Measurements from ENCODE around the gene SRSF6. TPM values are rescaled to one million over a fixed set of nuclear protein-coding genes. Genes with fewer than 3 reads are reported as not detected.

The SRSF6 gene
- total RNA-seq, 1 experiment from 2014 or later = 159 TPM

DNA sequence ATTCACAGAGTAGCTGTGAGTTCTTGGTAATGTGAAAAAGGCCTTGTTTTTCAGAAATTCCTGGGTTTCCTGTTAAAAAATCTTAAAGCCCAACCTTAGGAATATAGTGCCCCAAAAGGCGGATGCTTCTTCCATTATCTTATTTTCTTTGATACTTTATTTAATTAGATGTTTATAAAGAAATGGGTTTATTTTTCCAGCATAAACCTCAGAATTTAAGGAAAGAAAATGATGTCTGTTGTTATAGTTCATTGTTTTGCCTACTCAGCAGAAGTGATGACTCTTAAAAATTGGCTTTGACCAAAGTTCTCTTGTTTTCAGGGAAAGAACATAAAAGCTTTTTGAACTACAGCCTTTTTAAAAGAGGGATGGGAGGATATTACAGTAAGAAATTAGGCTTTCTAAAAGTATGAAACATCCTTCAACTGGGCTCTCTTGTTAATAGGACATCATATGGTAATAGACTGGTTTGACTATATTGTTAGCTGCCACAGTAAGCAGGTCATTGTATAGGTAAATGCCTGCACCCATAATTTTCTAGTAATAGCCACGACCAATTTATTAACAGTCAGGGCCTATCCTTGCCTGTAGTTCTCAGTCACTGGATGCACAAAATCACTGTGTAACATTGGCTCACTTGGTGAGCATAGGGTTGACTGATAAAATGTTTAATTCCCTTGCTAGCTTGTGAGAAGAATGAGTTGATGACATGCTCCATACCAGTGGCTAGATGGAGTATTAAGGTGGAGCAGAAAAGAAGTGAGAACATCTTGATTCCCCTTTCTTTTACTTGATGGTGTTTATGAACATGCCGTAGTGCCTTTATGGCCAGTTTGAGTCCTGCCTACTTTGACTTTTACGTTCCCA, 5.2 kb downstream of the SRSF6 start:
- H3K27me3 ChIP-seq (ENCODE audit: control insufficient read depth, insufficient read depth, low read length) = no peaks in the 10 kb centered on the region
- no peak for DNase-seq (ENCODE audit: low read depth, low spot score)
- BruUV-seq (replicated peaks) = no TSS peak
- H3K4me1 ChIP-seq (ENCODE audit: control insufficient read depth, insufficient read depth, low read length) = peaks cover 9% of the 10 kb centered on the region; the same call in 1 of the 2 replicates
- TF ChIP-seq SIN3A (IDR thresholded peaks at IDR 0.05; ENCODE audit: borderline replicate concordance, insufficient read depth, low read depth, low read length) (no peak), TCF7L2 (IDR thresholded peaks at IDR 0.05; ENCODE audit: low read depth, low read length) (no peak), POLR2AphosphoS5 (IDR thresholded peaks at IDR 0.05; ENCODE audit: low read depth, low read length) (no peak)
- TF ChIP-seq, protein P1, sequence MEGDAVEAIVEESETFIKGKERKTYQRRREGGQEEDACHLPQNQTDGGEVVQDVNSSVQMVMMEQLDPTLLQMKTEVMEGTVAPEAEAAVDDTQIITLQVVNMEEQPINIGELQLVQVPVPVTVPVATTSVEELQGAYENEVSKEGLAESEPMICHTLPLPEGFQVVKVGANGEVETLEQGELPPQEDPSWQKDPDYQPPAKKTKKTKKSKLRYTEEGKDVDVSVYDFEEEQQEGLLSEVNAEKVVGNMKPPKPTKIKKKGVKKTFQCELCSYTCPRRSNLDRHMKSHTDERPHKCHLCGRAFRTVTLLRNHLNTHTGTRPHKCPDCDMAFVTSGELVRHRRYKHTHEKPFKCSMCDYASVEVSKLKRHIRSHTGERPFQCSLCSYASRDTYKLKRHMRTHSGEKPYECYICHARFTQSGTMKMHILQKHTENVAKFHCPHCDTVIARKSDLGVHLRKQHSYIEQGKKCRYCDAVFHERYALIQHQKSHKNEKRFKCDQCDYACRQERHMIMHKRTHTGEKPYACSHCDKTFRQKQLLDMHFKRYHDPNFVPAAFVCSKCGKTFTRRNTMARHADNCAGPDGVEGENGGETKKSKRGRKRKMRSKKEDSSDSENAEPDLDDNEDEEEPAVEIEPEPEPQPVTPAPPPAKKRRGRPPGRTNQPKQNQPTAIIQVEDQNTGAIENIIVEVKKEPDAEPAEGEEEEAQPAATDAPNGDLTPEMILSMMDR (IDR thresholded peaks at IDR 0.05) = no peak
- TF ChIP-seq, protein P2, sequence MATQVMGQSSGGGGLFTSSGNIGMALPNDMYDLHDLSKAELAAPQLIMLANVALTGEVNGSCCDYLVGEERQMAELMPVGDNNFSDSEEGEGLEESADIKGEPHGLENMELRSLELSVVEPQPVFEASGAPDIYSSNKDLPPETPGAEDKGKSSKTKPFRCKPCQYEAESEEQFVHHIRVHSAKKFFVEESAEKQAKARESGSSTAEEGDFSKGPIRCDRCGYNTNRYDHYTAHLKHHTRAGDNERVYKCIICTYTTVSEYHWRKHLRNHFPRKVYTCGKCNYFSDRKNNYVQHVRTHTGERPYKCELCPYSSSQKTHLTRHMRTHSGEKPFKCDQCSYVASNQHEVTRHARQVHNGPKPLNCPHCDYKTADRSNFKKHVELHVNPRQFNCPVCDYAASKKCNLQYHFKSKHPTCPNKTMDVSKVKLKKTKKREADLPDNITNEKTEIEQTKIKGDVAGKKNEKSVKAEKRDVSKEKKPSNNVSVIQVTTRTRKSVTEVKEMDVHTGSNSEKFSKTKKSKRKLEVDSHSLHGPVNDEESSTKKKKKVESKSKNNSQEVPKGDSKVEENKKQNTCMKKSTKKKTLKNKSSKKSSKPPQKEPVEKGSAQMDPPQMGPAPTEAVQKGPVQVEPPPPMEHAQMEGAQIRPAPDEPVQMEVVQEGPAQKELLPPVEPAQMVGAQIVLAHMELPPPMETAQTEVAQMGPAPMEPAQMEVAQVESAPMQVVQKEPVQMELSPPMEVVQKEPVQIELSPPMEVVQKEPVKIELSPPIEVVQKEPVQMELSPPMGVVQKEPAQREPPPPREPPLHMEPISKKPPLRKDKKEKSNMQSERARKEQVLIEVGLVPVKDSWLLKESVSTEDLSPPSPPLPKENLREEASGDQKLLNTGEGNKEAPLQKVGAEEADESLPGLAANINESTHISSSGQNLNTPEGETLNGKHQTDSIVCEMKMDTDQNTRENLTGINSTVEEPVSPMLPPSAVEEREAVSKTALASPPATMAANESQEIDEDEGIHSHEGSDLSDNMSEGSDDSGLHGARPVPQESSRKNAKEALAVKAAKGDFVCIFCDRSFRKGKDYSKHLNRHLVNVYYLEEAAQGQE (IDR thresholded peaks at IDR 0.05; ENCODE audit: insufficient read depth in 1 of 2, low read depth in 2 of 2, low read length in 1 of 2) = no peak
- ChIA-PET CTCF (no interaction called here), POLR2A (no interaction called here)
- H3K27ac ChIP-seq (ENCODE audit: low read length) = no peak overlapping the region
- H3K9me3 ChIP-seq (ENCODE audit: control insufficient read depth, insufficient read depth, low read depth, low read length) = no peaks in the 10 kb centered on the region
- ATAC-seq = no peak
- intact Hi-C loops (cut with micrococcal nuclease; ENCODE audit: unreplicated experiment) (no loop called here), in situ Hi-C loops (cut with HindIII; ENCODE audit: low pct_unique_long_range_greater_than_20kb, low sequenced_read_pairs) (no loop called here)
- peaks cover 61% of the 10 kb centered on the region for H3K36me3 ChIP-seq (ENCODE audit: control insufficient read depth, insufficient read depth, low read length)
- no peak overlapping the region for H3K4me3 ChIP-seq (ENCODE audit: low read depth in 2 of 2, low read length in 2 of 2)

DNA sequence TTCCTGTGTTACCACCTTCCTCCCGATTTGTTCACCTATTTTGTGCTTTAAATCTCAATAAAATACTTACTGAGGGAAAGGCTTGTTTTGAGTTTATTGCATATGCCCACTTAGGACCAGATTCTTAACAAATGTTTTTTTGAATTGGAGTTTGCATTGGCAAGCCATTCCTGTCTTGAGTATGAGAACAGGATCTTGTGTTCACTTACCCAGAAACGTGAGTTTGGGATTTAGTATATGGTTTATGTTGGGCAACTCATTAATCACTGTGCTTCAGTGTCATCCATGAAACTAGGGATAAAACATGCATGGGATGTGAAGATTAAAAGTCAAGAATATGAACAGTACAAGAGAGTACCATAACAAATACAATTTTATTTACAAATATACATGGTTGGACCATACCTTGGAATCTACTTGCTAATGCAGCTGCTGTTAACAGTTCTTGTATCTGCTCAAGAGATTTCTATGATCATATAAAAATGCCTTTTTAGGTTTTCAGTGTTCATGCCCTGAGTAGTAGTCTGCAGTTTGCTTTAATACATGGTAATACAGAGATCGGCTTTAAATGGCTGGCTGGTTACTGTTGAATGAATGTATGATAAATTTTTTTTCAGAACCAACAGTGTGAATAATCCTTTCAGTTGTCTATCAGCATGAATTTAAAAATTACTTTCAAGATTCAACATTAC, 6.0 kb downstream of the SRSF6 start:
- intact Hi-C loops (cut with micrococcal nuclease; ENCODE audit: unreplicated experiment) (no loop called here), in situ Hi-C loops (cut with HindIII; ENCODE audit: low pct_unique_long_range_greater_than_20kb, low sequenced_read_pairs) (no loop called here)
- DNase-seq (ENCODE audit: low read depth, low spot score) = no peak
- Histone ChIP-seq H3K4me3 (ENCODE audit: low read depth in 2 of 2, low read length in 2 of 2) (no peak overlapping the region), H3K4me1 (ENCODE audit: control insufficient read depth, insufficient read depth, low read length) (peaks cover 9% of the 10 kb centered on the region; the same call in 1 of the 2 replicates), H3K36me3 (ENCODE audit: control insufficient read depth, insufficient read depth, low read length) (peaks cover 59% of the 10 kb centered on the region), H3K27ac (ENCODE audit: low read length) (no peak overlapping the region), H3K9me3 (ENCODE audit: control insufficient read depth, insufficient read depth, low read depth, low read length) (no peaks in the 10 kb centered on the region), H3K27me3 (ENCODE audit: control insufficient read depth, insufficient read depth, low read length) (no peaks in the 10 kb centered on the region)
- ATAC-seq = no peak
- POLR2A ChIA-PET = no interaction called here
- no TSS peak for BruUV-seq (replicated peaks)
- CTCF ChIA-PET = no interaction called here
- TF ChIP-seq POLR2AphosphoS5 (IDR thresholded peaks at IDR 0.05; ENCODE audit: low read depth, low read length) (no peak), SIN3A (IDR thresholded peaks at IDR 0.05; ENCODE audit: borderline replicate concordance, insufficient read depth, low read depth, low read length) (no peak), TCF7L2 (IDR thresholded peaks at IDR 0.05; ENCODE audit: low read depth, low read length) (no peak)
- TF ChIP-seq, protein P2 (IDR thresholded peaks at IDR 0.05; ENCODE audit: insufficient read depth in 1 of 2, low read depth in 2 of 2, low read length in 1 of 2) = no peak
- TF ChIP-seq, protein P1 (IDR thresholded peaks at IDR 0.05) = no peak

Measured in Panc1 (cell line).